OCI-LY7 (cell line): ENCODE data around the gene KRTAP10-5.

Experiments
- EZH2phosphoT487 ChIP-seq: fragments of 200-600 bp; sonication (generic); IDR thresholded peaks from 2 replicates; pipeline ENCODE4 v1.6.1; 2018; ENCODE audit warnings: low read depth, borderline replicate concordance, mild to moderate bottlenecking, mixed run types, antibody characterized with exemption, low read length, moderate library complexity, mixed read lengths
- TF ChIP-seq, protein P1 (sequence below): fragments of 200-600 bp; sonication (generic); conservative IDR thresholded peaks from 2 replicates; pipeline ENCODE4 v1.5.1; 2014; ENCODE audit warnings: mild to moderate bottlenecking, antibody characterized with exemption, low read length, moderate library complexity, mixed read lengths

DNA sequence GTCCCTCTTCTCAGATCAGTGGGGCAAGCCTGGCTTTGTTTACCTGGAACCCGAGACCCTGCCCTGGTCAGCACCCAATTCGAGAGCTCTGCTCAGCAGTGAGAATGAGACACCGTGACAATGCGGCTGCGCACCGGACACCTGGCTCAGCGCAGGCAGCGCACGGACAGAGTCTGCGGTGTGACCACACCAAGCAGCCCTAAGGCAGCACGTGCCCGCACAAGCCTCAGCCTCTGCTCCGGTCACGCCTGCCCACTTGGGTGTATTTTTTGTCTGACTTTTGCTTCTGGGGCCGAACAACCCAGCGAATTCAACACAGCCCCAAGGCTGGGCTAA is 36.2 kb upstream of the KRTAP10-5 start:
- TF ChIP-seq, protein P1, sequence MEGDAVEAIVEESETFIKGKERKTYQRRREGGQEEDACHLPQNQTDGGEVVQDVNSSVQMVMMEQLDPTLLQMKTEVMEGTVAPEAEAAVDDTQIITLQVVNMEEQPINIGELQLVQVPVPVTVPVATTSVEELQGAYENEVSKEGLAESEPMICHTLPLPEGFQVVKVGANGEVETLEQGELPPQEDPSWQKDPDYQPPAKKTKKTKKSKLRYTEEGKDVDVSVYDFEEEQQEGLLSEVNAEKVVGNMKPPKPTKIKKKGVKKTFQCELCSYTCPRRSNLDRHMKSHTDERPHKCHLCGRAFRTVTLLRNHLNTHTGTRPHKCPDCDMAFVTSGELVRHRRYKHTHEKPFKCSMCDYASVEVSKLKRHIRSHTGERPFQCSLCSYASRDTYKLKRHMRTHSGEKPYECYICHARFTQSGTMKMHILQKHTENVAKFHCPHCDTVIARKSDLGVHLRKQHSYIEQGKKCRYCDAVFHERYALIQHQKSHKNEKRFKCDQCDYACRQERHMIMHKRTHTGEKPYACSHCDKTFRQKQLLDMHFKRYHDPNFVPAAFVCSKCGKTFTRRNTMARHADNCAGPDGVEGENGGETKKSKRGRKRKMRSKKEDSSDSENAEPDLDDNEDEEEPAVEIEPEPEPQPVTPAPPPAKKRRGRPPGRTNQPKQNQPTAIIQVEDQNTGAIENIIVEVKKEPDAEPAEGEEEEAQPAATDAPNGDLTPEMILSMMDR, result no peak
- TF ChIP-seq EZH2phosphoT487, result no peak
